Measurements from ENCODE around the gene PRSS8.
A peak's percentile ranks its signal among the peaks of the same experiment; 100 is the strongest.

DNA sequence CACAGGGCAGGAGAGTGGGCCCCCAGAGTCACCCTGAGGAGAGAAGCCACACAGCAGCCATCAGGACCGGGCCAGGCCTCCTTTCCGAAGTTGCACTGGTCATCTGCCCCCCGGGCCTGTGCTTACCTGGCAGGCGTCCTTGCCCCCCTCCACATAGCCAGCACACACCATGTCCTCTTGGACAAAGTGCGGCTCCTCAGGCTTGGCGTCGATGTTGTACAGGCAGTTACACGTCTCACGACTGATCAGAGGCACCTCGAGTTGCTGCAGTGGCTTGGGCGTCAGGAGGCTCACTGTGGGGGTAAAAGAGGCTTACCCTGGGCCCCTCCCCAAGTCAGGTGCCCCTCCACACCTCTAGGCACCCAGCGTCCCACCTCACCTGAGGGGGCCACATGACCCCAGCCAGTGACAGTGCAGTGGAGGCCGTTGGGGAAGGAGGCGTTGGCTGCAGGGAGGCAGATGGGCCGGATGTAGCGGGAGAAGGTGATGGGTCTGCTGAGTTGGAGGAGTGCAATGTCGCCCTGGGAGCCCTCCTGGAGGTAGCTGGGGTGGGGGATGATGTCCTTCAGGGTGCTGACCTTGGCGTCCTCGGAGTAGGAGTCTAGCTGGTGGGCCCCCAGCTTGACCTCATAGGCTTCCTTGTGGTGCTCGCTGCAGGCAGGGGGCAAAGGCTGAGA lies 3.1 kb downstream of the PRSS8 start:
- TF ChIP-seq EP300 (IDR thresholded peaks at IDR 0.05; ENCODE audit: low read depth) (no peak), POLR2AphosphoS5 (IDR thresholded peaks at IDR 0.05) (peak in 1 of 3 donors; percentile 5)
- TF ChIP-seq, protein P1, sequence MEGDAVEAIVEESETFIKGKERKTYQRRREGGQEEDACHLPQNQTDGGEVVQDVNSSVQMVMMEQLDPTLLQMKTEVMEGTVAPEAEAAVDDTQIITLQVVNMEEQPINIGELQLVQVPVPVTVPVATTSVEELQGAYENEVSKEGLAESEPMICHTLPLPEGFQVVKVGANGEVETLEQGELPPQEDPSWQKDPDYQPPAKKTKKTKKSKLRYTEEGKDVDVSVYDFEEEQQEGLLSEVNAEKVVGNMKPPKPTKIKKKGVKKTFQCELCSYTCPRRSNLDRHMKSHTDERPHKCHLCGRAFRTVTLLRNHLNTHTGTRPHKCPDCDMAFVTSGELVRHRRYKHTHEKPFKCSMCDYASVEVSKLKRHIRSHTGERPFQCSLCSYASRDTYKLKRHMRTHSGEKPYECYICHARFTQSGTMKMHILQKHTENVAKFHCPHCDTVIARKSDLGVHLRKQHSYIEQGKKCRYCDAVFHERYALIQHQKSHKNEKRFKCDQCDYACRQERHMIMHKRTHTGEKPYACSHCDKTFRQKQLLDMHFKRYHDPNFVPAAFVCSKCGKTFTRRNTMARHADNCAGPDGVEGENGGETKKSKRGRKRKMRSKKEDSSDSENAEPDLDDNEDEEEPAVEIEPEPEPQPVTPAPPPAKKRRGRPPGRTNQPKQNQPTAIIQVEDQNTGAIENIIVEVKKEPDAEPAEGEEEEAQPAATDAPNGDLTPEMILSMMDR (IDR thresholded peaks at IDR 0.05): no peak
